NCI-H2029 treated with DMSO at 0.1 percent for 48 hours (cell line): ENCODE data around the gene COL9A3.

Source experiments
- DNase-seq: peaks from one replicate; lab custom pipeline; 2025; lab: John Stamatoyannopoulos, UW

Gene COL9A3

DNA sequence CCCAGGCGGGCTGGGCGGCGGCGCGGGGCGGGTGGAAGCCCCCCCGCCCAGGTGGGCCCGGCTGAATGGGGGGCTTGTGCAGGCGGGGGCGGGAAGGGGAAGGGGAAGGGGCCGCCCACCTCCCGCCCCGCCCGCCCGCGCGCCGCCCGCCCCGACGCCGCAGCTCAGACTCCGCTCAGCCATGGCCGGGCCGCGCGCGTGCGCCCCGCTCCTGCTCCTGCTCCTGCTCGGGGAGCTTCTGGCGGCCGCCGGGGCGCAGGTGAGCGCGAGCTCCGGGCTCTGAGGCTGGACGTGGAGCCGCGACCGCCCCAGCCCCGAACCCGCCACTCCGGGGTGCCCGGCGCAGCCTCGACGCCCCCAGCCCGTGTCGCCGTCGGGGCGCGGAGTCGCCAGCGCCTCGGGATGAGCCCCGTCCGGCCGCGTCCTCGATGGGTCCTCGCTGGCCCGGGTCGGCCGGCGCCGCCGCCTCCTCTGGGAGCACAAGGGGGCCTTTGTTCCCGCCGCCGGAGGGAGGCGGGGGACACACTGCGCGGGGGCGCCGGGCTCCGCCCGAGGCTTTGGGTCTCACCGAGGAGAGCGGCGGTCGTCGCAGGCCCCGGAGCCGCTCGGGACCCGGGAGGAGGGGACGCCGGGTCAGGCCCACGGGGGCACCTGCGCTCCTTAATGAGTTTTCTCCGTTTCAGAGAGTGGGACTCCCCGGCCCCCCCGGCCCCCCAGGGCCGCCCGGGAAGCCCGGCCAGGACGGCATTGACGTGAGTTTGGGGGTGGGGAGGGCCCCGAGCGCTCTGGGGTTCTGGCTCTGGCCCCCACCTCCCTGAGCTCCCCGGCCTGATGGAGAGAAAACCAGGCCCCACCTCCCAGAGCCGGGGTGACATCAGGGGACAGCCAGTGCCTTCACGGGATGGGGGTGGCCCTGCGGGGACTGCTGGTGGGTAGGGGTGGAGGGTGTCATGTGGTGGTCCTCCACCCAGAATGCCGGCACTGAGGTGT lies at the start of gene COL9A3:
COL9A3 (plus strand) TSS at position 167 of the 990 bp plus-strand sequence; CDS start at position 182, 15 bp downstream.
- no peak for DNase-seq

GRCh38 chr20:62768234-62768546 lies 48.7 kb upstream of the COL9A3 start:
- no peak for DNase-seq

- DNase-seq = no peak
Measured at GRCh38 chr20:62768551-62769287, 48.1 kb upstream of the COL9A3 start.

GRCh38 chr20:62769346-62770071 lies 47.3 kb upstream of the COL9A3 start:
- DNase-seq = no peak

- DNase-seq = no peak
Measured at GRCh38 chr20:62770111-62770910, 46.5 kb upstream of the COL9A3 start.

- no peak for DNase-seq
Measured at GRCh38 chr20:62770916-62771315, 45.9 kb upstream of the COL9A3 start.

DNA sequence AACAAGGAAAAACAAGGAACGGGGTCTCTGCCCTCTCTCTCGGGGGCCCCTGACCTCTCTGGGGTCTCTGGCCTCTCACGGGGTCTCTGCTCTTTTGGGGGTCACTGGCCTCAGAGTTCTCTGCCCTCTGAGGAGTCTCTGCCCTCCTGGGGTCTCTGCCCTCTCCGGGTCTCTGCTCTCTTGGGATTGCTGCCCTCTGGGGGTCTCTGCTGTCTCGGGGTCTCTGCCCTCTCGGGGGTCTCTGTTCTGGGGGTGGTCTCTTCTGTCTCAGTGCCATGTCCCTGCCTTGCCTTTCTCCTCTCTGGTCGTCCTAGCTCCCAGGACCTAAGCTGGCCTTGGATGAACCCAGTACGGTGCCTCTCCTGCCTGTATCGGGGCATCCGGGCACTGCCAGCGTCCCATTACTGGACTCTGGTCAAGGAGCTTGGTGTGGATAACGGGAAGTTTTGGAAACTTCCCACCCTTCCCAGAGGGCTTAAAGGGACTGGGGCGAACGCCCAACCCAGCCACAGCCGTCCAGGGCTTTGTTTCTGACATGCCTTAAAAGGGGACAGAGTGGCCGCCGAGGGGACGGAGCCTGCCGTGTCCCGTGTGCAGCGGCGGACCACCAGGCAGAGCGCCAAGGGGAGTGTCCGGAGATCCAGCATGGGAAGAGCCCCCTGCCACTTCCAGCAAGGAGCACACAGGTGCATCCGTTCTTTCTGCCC lies 45.3 kb upstream of the COL9A3 start:
- DNase-seq = no peak

- DNase-seq = no peak
Measured at GRCh38 chr20:62772103-62772611, 44.7 kb upstream of the COL9A3 start.

DNA sequence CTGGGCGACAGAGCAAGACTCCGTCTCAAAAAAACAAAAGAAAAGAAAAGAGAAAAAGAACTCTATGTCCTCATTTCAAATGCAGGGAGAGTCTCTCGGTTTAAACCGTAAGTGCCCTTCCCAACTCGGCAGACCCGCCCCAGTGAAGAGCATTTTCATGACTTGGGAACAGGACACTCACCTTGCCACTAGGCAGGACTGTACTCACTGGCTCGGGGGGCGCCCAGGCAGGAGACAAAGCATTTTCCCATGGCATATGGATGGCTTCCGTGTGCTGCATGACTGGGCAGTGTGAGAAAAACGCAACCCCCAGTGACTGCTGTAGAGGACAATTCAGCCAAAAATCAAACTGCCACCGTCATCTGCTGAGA lies 44.2 kb upstream of the COL9A3 start:
- no peak for DNase-seq

DNA sequence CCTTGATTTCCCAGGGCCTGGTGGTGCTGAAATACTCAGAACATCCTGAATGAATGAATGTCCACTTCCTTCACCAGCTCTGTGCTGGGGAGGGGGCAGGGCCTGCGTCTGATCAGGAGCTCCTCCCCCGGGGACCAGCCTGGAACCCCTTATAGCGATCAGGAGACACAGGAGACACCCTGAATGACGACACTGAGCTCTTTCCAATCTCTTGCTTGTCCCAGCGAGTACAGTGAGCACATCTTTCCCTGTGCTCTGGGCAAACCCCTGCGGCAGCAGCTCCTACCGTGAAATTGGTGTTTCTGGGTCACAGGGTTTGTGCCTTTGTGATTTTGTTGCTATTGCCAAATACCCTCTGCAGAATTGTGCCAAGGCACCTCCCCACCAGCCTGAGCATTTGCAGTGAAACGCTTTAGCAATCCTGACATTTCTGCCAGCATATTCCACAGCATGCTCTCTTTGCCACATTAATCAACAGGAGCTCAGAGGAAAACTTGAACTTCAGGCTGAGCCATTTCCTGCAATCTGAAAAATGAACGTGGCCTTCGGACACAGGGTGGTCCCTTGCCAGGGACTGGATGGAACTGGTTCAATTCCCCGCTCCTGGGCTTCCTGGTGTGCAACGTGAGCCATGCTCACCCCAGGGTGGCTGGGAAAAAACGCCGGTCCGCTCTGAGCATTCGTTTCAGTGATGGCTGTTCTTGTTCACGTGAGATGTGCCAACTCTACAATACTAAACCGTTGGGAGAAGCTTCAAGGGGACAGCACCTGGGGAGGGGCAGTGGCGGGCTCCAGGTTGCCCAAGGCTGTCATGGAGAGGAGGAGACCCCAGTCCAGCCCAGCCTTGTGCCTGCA lies 43.6 kb upstream of the COL9A3 start:
- no peak for DNase-seq

DNA sequence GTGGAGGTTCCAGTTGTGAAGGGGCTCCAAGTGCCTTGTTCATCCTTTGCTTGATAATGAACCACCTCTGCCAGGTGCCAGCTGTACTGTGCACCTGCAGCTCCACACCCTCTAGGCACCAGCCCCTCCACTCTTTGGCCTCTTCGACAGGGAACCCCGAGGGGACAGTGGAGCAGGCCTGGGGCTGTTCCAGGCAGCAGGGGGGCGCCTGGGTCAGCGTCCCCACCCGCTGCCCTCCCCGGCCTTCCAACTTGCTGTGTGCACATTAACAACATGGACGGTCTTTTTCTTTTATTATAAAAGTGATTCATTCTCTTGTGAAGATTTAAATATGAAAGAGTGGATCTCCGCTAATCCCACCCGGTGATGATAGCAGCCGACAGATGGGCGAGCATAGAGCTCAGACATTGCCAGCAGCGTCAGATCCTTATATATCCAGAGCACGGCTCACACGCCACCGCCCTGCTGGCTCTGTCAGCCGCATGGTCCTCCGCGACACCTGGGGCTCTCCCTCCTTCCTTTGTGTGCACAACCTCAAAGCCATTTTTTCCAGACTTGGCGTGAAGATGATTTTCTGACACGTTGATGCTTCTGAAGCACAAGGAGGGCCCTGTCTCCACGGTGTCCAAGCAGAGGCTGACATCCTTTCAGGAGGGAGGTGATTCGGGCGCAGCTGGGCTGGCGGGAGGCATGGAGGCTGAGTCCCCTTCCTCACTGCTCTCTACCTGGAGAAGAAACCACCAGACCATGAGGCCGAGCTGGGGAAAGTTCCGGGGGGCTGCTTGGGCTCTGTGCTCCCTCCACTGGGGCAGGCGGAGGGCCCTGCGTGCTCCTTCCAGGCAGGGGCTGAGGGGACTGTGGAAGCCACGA lies 42.8 kb upstream of the COL9A3 start:
- DNase-seq = no peak

DNA sequence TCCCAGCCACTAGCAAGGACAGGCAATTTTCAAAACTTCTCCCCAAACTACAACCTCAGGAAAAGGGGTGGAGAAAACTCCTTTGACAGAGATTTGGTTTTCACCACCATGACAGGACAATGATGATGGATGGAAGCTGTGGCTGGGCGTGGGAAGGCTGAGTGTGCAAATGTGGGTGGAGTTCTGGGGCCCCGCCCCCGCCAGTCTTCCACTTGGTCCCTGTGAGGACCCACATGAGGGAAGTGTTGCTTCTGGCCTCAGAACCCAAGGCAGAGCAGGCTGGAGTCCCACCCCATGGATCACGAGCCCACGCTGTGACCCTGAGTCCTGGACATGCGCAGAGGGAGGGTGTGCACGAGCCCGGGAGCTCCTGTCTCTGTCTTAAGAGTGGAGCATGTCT lies 42.1 kb upstream of the COL9A3 start:
- DNase-seq = no peak

- no peak for DNase-seq
Measured at GRCh38 chr20:62775206-62775605, 41.6 kb upstream of the COL9A3 start.

DNA sequence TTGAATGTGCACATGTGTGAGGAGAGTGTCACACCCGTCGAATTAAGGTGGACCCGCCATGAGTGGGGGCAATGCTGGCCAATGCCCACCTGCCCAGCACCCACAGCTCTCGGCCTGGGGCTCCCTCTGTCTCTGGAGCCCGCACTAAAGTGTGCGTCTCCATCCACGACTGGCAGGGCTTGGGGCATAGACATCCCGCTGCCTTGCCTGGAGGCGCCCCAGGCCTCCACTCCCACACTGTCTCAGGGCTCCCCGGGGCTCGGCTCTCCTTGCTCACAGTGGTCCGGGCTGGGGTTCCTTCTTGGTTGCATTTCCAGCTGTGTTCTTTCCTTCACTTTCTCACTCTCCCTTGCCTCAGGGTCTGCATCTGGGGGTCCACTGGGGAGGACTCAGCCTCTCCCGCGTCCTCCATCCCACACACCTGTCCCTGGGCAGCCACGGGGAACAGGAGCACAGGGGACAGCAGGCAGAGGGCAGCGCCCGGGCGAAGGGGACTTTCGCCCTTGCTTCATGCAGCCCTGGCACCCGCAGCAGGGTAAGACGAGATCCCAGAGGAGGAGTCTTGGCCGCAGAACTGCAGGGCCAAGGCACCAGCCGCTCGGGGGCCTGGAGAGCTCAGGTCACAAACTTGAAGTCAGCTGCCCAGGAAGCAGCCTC lies 40.7 kb upstream of the COL9A3 start:
- no peak for DNase-seq

- no peak for DNase-seq
Measured at GRCh38 chr20:62776692-62777527, 39.9 kb upstream of the COL9A3 start.

- DNase-seq = no peak
Measured at GRCh38 chr20:62777528-62777830, 39.4 kb upstream of the COL9A3 start.

GRCh38 chr20:62778058-62778457 lies 38.8 kb upstream of the COL9A3 start:
- no peak for DNase-seq
